Activated T-helper 9 cell treated with anti-CD3 and anti-CD28 coated beads, Interleukin-2, amount 50 U/mL, for 16 hours (primary cell): ENCODE results near the gene RNF187.

ENCODE experiments used
- DNase-seq: peaks from one replicate; pipeline ENCODE4 v3.0.0-alpha.2; 2020; ENCODE audit warnings: low read depth

RNF187 gene

GRCh38 chr1:228544021-228544850, 57.1 kb downstream of the RNF187 start:
- DNase-seq, result no peak

- DNase-seq, result no peak
Measured at GRCh38 chr1:228544921-228545591, 57.9 kb downstream of the RNF187 start.
